ENCODE measurements around the gene EML4.

The EML4 gene

DNA sequence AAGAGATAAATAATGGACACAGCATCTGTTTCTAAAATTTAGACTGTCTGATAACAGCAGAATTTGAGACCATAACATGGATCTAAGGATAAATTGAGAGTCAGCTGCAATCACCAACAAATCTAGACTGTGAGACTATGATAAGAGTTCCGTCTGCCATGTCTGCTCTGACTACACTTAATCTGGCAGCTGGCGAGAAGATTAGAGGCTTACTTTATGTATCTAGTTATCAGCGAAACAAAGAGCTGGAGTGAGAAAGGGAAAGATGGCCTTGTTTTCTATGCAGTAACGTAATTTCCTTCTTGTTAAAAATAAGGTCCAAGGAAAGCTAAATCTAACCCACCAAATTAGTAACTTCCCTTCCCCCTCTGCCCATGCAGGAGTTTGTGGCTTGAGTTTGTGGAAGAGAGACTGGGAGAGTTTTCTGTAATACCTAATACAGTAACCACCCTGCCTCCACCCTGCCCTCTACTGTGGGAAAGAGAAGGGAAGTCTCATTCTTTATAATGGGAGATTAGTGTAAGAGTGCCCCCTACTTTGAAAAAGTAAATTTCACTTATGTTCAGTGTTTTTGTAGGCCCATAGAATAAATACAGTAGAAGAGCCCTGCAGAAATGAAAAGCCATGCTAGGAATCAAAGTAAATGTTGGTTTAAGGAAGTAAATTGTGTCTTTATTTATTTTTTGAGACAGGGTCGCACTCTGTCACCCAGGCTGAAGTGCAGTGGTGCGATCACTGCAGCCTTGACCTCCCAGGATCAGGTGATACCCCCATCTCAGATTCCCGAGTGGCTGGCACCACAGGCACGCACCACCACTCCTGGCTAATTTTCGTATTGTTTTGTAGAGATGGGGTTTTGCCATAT lies 27.5 kb downstream of the EML4 start:
- DNase-seq: no peak

DNA sequence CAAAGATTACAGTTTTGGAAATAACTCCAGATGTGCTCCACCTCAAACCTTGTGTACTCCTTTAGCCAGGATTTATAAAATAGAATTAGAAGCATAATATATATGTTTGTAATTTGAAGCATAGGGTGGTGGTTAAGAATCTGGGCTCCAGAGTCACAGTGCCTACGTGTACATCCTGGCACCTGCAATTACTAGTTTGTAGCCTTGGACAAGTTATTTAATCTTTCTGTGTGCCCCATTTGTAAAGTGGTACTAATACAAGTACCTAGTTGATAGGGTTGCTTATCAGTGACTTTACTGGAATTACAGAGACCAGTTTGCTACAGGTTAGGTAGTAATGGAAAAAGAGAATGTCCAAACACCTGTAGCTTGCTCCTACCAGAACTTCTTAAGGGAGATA lies 28.6 kb downstream of the EML4 start:
- DNase-seq: no peak

DNA sequence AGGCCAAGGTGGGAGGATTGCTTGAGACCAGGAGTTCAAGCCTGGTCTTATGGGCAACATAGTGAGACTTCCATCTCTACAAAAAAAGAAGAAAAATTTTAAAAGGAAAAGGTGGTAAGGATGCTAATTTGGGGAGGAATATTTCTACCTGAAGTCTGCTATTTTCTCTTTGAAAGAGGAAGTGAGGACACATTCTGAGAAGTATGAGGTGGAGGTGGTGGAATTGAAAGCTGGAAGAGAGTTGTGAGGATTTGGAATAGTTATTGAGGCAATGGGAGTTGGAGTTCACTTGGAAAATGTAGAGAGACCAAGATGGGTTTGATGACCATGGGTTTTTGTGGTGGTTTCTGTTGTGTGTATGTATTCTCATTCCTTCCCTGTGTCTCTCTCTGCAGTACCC lies 29.3 kb downstream of the EML4 start:
- DNase-seq: no peak

GRCh38 chr2:42199002-42199401 lies 29.8 kb downstream of the EML4 start:
- DNase-seq: no peak

DNA sequence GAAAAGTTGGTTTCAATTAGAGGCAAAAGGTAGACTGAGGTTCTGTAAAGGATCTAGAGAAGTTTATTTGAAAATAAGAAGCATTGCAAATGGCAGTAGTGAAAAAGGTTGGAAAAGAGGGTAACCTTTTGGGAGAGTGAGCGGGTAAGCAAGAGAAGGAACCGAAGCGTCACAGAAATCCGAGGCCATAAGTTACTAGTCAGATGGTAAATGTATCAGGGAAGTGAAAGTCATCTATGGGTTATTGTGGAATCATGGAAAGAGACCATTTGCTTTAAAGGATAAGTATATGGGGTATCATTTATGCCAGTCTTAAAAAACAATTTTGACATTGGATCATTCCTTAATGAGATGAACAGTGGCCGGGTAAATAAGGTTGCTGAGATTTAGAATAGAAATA lies 30.5 kb downstream of the EML4 start:
- DNase-seq: no peak

DNA sequence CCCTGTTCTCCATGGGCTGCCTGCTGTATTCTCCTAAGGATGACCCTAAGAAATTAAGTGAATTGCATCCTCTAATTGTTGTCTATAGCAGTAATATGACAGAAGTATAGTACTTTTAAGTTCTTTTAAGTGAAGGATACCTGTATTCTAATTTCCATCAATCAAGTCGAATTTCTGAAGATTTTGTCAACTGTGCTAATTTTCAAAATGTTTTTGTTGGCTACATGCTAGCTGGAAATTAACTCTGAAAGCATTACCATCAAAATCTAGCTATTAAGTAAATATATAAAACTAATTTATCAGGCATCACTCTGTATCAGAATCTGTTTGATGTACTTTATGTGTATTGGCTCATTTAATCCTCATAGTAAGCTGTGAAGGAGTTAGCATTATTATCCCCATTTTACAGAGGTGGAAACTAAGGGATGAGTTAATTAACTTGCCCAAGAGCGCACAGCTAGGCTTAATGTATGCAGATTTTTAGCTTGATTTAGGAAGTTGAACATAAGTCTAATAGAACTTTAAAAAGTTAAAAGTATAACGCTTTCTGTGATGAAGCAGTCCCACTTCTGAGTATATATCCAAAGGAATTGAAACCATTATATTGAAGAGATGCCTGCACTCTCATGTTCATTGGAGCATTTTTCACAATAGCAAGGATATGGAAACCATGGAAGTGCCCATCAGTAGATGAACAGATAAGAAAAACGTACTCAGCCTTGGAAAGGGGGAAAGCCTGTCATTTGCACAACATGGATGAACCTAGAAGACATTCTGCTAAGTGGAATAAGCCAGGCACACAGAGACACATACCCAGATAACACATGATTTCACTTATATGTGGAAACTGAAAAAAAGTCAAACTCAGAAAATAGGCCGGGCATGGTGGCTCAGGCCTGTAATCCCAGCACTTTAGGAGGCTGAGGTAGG lies 32.0 kb downstream of the EML4 start:
- no peak for DNase-seq

DNA sequence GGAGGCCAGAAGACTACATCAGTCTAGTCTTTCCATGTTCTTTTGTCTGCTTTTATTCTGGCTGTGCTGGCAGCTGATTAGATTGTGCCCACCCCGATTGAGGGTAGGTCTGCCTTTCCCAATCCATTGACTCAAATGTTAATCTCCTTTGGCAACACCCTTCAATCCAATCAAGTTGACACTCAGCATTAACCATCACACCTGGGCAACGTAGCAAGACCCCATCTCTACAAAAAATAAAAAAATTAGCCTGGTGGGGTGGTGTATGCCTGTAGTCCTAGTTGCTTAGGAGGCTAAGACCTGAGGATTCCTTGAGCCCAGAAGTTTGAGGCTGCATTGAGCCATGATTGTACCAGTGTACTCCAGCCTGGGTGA lies 33.5 kb downstream of the EML4 start:
- DNase-seq: no peak

DNA sequence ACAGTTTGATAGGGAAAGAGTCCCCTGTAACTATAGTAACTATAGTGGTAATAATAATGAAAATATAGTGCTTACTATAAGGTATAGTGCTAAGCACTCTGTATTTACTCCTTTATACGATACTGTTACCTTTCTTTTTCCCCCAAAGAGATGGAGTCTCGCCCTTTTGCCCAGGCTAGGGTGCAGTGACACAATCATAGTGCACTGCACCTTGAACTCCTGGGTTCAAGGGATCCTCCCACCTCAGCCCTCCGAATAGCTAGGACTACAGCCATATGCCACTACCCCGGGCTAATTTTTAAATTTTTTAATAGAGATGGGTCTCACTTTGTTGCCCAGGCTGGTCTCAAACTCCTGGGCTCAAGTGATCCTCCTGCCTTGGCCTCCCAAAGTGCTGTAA lies 34.6 kb downstream of the EML4 start:
- DNase-seq: no peak

DNA sequence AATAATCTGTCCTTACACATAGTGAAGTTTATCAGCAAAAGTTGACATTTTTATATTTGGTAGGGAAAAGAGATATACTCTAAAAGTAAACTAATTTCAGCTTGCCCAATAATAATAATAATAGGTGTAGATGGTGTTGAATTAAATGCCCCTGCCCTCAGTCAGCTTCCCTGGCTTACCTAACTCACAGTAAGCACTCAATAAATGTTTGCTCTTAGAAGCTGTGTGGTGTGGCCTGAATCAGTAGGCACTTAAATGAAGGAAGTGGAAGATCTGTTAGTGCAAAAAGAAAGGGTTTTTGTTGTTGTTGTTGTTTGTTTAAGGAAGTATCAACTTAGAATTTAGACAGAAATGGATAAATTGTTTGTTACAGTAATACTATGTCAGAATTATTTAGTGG lies 36.2 kb downstream of the EML4 start:
- DNase-seq: no peak

GRCh38 chr2:42207826-42208225 lies 38.7 kb downstream of the EML4 start:
- DNase-seq: no peak

GRCh38 chr2:42210203-42210602 lies 41.0 kb downstream of the EML4 start:
- DNase-seq: no peak

- no peak for DNase-seq
Observed at GRCh38 chr2:42211291-42211690, 42.1 kb downstream of the EML4 start.

DNA sequence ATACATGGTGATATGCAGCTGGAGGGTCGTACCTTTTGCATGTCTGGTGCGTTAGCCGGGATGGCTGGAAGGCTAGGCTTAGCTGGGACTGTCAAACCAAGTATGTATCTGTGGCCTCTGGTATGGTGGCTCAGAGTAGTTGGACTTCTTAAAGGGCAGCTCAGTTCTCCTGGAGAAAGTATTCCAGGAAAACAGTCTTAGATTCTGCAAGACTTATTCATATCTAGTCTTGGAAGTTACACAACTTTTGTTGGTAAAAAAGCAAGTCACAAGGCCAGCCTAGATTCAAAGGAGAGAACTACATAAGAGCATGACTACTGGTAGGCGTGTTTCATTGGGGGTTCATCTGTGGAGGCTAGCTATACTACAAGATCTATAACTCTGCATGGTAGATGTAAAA lies 45.5 kb downstream of the EML4 start:
- no peak for DNase-seq

- DNase-seq: no peak
Observed at GRCh38 chr2:42216694-42217093, 47.5 kb downstream of the EML4 start.

GRCh38 chr2:42217307-42217706 lies 48.2 kb downstream of the EML4 start:
- DNase-seq: no peak

DNA sequence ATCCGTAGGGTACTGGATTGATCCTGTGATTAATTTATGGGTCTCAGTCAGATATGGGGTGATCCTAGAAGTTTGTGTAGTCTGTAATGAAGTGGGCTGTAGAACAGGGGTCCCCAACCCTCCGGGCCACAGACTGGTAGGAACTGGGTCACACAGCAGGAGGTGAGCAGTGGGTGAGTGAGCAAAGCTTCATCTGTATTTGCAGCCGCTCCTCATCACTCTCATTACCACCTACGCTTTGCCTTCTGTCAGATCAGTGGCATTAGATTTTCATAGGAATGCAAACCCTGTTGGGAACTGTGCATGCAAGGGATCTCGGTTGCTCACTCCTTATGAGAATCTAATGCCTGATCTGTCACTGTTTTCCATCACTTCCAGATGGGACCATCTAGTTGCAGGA lies 48.8 kb downstream of the EML4 start:
- no peak for DNase-seq

DNA sequence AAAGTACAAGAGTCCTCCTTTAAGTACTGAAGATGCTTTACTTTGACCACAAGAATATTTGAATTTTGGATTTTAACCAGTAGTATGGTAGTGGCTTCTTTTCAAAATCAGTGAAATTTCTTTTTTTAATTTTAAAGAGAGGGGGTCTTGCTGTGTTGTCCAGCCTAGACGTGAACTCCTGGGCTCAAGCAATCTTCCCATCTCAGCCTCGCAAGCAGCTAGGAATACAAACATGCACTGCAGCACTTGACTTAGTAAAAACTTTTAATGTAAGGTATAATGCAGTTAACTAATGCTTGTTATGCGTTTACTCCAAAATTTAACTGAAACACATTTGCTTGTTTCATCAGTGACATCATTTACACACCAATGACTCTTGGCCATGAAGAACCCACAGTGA lies 49.6 kb downstream of the EML4 start:
- DNase-seq: no peak

DNA sequence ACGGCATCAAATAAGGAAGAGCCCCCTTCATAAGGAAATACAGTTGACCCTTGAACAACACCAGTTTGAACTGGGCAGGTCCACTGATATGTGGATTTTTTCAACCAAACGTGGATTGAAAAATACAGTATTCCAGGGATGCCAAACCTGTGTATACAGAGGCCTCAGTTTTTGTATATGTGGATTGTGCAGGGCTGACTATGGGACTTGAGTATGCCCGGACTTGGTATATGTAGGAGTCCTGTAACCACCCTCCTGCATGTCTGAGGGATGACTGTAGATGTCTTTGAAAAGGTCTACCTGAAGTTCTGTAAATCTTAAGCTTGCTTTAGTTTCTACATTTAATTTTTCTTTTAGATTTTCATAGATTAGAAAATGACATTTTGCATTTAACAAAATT lies 50.0 kb downstream of the EML4 start:
- no peak for DNase-seq

DNA sequence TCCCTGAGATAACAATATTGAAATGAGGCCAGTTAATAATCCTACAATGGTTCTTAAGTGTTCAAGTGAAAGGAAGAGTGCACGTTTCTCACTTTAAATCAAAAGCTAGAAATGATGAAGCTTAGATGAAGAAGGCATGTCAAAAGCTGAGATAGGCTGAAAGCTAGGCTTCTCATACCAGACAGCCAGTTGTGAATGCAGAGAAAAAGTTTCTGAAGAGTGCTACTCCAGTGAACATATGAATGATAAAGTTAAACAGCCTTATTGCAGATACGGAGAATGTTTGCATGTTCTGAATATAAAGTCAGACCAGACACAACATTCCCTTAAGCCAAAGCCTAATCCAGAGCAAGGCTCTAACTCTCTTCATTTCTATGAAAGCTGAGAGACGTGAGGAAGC lies 51.4 kb downstream of the EML4 start:
- no peak for DNase-seq

DNA sequence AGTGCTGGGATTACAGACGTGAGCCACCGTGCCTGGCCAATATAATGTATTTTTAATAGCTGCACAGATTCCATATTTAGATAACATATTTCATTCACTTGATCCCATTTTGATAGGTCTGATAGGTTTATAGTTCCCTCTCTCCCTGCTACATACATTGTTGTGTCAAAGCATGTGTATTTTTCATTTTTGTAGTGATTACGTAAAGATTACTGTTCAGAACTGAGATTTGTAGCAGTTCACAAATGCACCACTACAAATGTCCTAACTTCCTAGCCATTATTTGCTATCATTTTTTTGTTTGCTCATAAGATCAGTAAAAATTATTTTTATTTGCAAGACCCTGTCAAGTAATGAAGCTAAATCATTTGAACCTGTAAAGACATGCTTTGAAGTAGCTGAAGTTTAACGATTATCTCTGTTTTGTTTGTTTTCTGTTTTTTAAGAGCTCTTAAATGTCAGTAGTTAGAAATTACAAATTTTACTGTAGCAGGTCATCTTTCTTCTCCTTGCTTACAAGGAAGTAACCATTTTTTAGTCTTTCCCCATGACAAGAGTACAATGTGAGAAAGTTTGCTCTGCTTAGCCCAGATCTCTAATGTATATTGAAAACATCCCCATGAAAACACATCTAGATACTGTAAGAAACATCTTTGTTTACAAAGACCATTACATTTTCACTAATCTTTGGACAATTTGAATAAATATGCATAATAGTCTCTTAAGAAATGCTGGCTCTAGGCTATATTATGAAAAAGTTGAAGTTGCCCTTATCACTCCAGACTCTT lies 54.1 kb downstream of the EML4 start:
- no peak for DNase-seq

DNA sequence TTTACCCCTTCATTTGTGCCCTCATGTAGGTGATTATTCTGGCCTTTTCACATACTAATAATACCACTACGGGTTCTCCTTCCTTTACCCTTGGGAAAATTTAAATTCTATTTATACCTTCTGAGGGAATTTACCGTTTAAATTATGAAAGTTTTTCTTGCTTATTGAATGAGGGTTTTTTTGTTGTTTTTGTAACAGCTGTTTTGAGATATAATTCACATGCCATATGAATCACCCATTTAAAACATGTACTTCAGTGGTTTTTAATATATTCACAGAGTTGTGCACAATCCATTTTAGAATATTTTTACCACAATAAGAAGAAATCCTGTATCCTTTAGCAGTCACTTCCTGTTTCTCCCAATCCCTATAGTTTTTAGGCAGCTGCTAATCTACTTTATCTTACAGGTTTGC lies 54.7 kb downstream of the EML4 start:
- DNase-seq: no peak

DNA sequence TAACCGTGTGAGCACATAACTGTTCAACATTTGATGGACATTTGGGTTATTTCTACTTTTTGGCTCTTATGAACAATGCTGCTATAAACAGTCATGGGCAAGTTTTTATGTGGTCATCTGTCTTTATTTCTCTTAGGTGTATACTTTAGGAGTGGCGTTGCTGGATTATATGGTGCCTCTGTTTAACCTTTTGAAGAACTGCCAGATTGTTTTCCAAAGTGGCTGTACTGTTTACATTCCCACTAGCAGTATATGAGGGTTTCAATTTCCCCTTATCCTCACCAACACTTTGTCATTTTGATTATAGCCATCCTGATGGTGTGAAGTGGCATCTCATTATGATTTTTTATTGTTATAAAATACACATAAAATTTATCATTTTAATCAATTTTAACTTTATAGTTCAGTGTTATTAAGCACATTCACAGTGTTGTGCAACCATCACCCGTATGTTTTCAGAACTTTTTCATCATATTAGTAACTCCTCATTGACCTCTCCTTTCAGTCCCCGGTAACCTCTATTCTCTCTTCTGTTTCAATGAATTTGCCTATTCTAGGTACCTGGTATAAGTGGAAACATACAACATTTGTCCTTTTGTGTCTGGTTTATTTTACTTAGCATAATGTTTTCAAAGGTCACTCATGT lies 55.4 kb downstream of the EML4 start:
- peak; percentile 67 for DNase-seq

- DNase-seq: no peak
Observed at GRCh38 chr2:42225573-42225972, 56.4 kb downstream of the EML4 start.

Data from NCI-H2081 treated with DMSO at 0.1 percent for 48 hours (cell line).